Stimulated activated CD4-positive, alpha-beta T cell treated with anti-CD3 and anti-CD28 coated beads, Interleukin-2, amount 100 ng/mL, for 24 hours (primary cell): ENCODE data around the gene TMEM183A.
A peak's percentile ranks its signal among the peaks of the same experiment; 100 is the strongest.

Source experiments
- DNase-seq, 2 donors: peaks; one replicate each; pipeline ENCODE4 v3.0.0-alpha.2; 2020

Gene TMEM183A

GRCh38 chr1:203033287-203033686, 26.1 kb downstream of the TMEM183A start:
- DNase-seq, result no peak

GRCh38 chr1:203033917-203034316, 26.7 kb downstream of the TMEM183A start:
- DNase-seq, result no peak

GRCh38 chr1:203034422-203035110, 27.4 kb downstream of the TMEM183A start:
- DNase-seq, result no peak

DNA sequence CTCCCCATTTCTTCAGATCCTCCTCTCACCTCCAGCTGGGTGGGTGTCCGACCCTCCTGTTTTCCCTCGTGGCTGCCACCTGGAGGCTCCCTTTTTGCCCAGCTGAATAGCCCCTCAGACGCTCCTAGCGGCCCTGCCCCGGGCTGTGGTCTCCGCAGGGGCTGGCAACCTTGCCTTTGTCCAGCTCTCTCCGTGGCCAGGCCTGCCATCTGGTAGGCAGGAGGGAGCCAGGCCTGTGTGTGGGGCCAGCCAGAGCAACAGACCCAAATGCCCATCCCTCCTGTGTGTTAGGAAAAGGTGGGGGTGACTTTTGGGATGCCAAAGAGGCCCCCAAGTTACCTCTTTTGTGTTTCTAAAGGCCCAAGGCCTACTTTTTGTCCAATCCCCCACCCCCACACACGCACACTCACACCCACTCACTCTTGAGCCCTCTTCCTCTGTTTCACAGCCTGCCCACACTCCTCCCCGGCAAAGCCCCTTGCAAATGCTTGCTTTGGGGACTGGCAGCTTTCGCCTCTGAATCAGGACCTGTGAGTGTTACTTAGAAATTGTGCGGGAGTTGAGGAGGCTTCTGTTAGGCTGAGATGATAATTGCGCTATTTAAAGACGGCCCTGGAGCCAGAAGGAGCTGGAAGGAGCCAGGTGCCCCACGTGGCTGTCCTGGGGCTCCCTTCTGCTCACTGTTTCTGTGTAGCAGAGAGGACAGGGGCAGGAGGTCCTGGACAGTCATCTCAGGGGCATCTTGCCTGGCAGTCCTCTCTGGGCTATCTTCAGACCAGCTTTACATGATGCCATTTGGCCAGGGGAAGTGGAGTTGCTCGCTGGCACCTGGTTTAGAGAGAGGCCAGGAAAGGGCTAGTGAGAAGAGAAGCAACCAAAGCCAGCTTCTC, 28.2 kb downstream of the TMEM183A start:
- DNase-seq, result no peak

- no peak for DNase-seq
Measured at GRCh38 chr1:203036135-203036534, 29.0 kb downstream of the TMEM183A start.

GRCh38 chr1:203036537-203036936, 29.4 kb downstream of the TMEM183A start:
- no peak for DNase-seq

- DNase-seq, result no peak
Measured at GRCh38 chr1:203037509-203038190, 30.5 kb downstream of the TMEM183A start.

GRCh38 chr1:203038217-203038741, 31.1 kb downstream of the TMEM183A start:
- DNase-seq, result no peak

DNA sequence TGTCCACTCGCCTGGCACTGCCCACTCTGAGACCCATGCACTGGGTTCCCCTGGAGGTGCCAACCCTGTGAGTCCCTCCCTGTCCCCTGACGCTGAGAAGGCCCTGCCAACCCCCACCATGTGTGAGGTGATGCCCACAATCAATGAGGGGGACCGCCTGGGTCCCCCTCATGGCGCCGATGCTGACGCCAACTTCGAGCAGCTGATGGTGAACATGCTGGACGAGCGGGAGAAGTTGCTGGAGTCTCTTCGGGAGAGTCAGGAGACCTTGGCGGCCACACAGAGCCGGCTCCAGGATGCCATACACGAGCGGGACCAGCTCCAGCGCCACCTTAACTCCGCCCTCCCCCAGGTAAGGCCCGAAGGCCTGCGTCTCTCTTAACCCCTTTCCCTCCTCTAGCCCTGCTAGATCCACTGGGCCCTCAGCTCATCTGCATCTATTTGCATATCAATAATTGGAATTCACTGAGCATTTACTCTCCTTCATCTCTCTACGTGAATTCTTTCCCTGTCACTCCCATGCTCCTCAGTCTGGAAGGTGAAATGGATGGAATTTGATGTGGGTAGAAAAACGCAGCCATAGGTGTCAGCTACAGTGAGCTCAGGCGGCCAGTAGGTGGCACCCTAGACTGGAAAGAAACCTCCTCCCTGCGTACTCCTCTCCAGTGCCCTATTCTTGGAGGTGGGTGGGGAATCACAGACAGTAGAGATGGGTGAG, 31.9 kb downstream of the TMEM183A start:
- peak; percentile 72 to 78 for DNase-seq

DNA sequence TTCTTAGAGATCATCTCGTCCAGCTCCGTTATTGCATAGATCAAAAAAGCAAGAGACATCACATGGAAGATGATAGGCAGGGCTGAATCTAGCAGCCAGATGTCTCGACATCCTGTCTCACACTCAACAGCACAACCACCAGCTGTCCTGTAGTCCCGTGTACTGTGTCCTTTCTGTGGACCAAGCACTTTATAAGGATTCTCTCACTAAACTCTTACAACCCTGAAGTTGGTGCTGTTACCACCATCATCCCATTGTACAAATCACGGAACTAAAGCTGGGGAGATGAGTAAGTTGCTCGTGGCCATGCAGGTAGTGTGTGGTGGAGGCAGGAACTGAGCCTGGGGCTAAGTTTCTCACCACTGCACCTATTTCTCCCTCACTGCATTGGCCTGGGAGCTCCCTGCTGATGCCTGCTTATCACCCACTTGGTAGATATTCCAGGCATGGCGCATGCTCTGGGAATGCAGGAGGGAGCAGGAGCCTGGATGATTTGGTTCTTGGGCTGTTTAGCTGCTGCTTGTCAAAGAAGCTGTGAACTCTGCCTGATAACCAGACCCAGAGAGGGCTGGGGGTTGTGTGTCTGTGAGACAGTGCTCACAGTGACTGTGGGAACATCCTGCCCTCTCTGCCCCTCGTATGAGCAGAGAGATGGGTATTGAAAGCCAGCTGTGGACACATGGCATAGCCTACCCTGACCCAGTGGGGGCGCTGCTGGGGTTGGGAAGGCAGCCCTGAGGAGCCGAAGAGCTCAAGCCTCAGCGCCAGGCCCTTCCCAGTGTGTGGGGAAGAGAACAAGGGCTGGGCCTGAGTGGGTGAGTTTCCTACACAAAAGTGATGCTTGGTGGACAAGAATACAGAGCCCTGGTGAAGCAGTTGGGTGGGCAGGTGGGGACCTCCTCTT, 32.7 kb downstream of the TMEM183A start:
- DNase-seq, result peak in 1 of 2 donors; percentile 25

DNA sequence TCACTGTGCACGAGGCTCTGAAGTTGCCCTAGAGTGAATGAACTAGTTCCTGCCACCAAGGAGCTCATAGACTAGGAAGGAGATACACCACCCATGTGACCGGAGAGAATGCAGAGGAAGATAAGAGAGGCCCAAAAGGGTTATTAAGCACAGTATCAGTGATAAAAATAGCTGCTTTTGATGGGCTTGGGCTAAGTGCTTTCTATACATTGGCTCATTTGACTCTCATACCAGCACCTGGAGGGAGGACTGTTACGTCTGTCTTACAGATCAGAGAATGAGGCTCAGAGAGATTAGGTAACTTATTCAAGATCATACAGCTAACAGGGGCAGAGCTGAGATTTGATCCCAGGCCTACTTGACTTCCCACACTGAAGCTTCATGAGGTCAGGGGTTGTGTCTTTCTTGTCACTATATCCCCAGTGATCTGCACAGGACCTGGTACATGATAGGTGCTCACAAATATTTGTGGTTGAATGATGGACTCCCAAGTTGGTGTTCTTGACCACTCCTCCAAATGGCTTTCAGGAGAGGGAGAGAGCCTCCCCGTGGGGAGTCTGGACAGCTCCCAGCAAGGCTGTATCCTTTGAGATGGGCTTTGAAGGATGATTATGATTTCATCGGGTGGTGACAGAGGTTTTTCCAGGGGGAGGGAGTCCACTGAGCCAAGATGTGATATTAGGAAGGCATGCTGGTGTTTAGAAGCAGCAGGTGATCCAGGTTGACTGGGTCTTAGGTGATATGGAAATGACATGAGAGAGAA, 33.5 kb downstream of the TMEM183A start:
- DNase-seq, result no peak

DNA sequence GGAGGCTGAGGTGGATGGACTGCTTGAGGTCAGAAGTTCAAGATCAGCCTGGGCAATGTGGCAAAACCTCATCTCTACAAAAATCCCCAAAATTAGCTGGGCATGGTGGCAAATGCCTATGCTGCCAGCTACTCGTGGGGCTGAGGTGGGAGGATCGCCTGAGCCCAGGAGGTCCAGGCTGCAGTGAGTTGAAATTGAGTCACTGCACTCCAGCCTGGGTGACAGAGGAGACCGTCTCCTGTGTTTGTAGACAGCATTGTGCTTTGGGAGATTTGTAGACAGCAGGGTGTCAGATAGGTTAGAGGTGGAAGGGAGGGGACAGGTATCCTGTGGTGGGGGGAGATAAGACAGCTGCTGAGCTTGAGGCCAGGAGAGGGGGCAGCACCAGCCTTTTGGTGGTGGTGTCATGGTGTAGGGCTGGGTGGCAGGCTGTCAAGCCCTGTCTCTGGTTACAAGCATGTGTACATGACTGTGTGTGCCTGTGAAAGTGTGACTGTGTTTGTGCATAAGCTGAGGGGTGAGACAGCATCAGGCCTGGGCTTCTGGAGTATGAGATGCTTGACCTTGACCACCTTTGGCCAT, 34.3 kb downstream of the TMEM183A start:
- DNase-seq, result no peak

DNA sequence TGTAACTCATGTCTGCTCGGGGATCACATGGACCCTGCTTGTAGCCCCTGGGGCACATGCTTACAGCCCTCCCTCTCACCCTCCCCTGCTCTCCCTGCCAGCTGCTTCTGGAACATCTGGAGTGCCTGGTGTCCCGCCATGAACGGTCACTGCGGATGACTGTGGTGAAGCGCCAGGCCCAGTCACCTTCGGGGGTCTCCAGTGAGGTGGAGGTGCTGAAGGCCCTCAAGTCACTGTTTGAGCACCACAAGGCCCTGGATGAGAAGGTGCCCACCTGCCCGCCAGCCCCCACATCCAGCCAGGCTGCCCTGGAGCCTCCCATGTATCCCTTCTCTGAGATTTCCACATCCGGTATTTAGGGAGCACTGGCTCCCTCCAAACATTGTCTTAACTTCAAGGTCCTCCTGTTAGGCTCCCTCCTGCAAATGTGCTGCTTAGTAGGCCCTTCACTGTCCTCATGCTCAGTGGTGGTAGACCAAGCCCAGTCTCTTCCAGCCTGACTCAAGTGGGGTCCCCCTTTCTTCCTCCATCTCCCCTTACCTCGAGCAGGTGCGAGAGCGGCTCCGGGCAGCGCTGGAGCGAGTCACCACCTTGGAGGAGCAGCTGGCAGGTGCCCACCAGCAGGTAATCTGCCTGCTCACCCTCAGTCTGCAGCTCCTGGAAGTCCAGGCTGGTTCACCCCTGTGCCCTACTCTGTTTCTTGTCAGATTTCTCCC, 36.8 kb downstream of the TMEM183A start:
- DNase-seq, result no peak

DNA sequence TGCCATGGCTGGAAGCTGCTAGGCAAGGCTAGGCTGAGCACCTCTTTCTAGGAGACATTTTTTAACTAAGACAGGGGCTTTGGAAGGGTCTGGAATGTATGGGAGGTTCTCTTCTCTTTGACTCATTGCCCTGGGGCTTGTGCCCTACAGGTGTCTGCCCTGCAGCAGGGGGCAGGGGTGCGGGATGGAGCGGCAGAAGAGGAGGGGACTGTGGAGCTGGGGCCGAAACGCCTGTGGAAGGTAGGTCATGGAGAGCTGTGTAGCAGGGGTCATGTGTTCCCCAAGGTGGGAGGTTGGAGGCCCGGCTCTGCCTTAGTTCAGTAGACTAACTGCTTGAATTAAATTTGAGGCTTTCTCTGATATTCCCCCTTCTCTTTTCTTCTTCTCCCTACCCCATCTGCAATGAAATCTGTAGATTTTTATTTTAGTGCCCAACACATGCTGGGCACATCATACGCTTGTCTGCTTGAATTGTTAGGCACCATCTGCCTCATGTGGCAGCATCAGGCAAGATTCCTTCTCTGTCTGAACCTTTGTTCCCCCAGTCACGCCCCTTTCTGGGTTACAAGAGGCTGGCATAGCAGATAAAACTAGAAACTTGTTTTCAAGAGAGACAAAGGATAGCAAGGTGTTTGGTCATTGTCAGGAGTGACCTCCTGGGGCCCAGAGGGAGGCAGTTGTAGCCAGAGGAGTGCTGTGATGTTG, 37.5 kb downstream of the TMEM183A start:
- DNase-seq, result no peak

- DNase-seq, result no peak
Measured at GRCh38 chr1:203045336-203045735, 38.2 kb downstream of the TMEM183A start.

GRCh38 chr1:203045821-203046594, 38.8 kb downstream of the TMEM183A start:
- DNase-seq, result no peak

- DNase-seq, result no peak
Measured at GRCh38 chr1:203046984-203047630, 39.9 kb downstream of the TMEM183A start.

DNA sequence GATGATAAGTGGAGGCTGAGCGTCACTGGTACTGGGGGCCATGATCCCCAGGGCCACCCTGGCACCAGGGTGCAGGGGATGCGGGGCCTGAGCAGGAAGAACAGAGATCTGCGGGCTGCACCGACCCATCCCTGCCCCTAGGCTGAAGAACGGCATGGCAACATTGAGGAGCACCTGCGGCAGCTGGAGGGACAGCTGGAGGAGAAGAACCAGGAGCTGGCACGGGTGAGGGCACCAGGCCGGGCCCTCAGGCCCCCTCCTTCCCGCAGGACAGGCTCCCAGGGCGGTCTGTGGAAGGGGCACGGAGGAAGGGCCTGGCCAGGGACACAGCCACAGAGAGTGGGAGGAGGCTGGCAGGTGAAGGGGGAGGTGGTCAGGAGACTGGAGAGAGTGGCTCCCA, 40.9 kb downstream of the TMEM183A start:
- no peak for DNase-seq
